GM21390 (cell line): Measurements from ENCODE around the gene CIITA.
A peak's percentile ranks its signal among the peaks of the same experiment; 100 is the strongest.
"Not testable (repeated sequence)": the region's sequence is repeated elsewhere in the genome, so short reads cannot be mapped to it uniquely, and the experiment has no call there.

ENCODE experiments used
- ATAC-seq: cut with Tn5 transposase; IDR thresholded peaks from one replicate; pipeline ENCODE4 v1.9.1; 2021; ENCODE audit not compliant: unreplicated experiment

CIITA gene

GRCh38 chr16:10934325-10935107 lies 57.5 kb downstream of the CIITA start:
- ATAC-seq = no peak

- ATAC-seq = no peak
Observed at GRCh38 chr16:10935226-10935915, 58.4 kb downstream of the CIITA start.

- ATAC-seq = no peak
Observed at GRCh38 chr16:10936272-10936984, 59.4 kb downstream of the CIITA start.

GRCh38 chr16:10937068-10937859 lies 60.3 kb downstream of the CIITA start:
- no peak for ATAC-seq

GRCh38 chr16:10938321-10938720 lies 61.3 kb downstream of the CIITA start:
- no peak for ATAC-seq

GRCh38 chr16:10938796-10939648 lies 62.0 kb downstream of the CIITA start:
- no peak for ATAC-seq

- no peak for ATAC-seq
Observed at GRCh38 chr16:10939649-10940234, 62.7 kb downstream of the CIITA start.

GRCh38 chr16:10940501-10941079 lies 63.6 kb downstream of the CIITA start:
- ATAC-seq = no peak

- ATAC-seq = no peak
Observed at GRCh38 chr16:10941127-10941933, 64.3 kb downstream of the CIITA start.

- ATAC-seq = not testable (repeated sequence)
Observed at GRCh38 chr16:10941935-10942351, 64.9 kb downstream of the CIITA start.

GRCh38 chr16:10942352-10943063 lies 65.5 kb downstream of the CIITA start, which contains the start of gene DEXI:
TSS of gene DEXI (minus strand) at chr16:10942468. CDS start at chr16:10942005, 463 bp downstream.
- peak; percentile 59 for ATAC-seq

GRCh38 chr16:10943064-10943353 lies 66.0 kb downstream of the CIITA start:
- no peak for ATAC-seq

- ATAC-seq = peak; percentile 55
Observed at GRCh38 chr16:10944249-10945064, 67.5 kb downstream of the CIITA start, which contains the start of gene CLEC16A. TSS of gene CLEC16A (plus strand) at chr16:10944564. CDS start at chr16:10944718, 154 bp downstream.

- ATAC-seq = no peak
Observed at GRCh38 chr16:10945065-10945787, 68.2 kb downstream of the CIITA start.

GRCh38 chr16:10946308-10946707 lies 69.3 kb downstream of the CIITA start:
- no peak for ATAC-seq

- ATAC-seq = no peak
Observed at GRCh38 chr16:10947211-10947787, 70.3 kb downstream of the CIITA start.
